Activated CD4-positive, alpha-beta T cell treated with anti-CD3 and anti-CD28 coated beads for 48 hours (primary cell): ENCODE results near the gene HDAC7.

Experiments
- DNase-seq: peaks from one replicate; pipeline ENCODE4 v3.0.0-alpha.2; 2020

Gene HDAC7

GRCh38 chr12:47757840-47758583 lies 61.7 kb downstream of the HDAC7 start:
- DNase-seq, result no peak

- DNase-seq, result no peak
These were observed 62.3 kb downstream of the HDAC7 start for GRCh38 chr12:47757364-47757839.

- peak; percentile 52 for DNase-seq
These were observed 63.8 kb downstream of the HDAC7 start for GRCh38 chr12:47755655-47756562.

- no peak for DNase-seq
These were observed 64.8 kb downstream of the HDAC7 start for GRCh38 chr12:47754881-47755280.

- no peak for DNase-seq
These were observed 65.6 kb downstream of the HDAC7 start for GRCh38 chr12:47754126-47754525.

- DNase-seq, result no peak
These were observed 66.4 kb downstream of the HDAC7 start for GRCh38 chr12:47753021-47754001.

- no peak for DNase-seq
These were observed 67.2 kb downstream of the HDAC7 start for GRCh38 chr12:47752552-47752951.

GRCh38 chr12:47752121-47752520 lies 67.6 kb downstream of the HDAC7 start:
- DNase-seq, result no peak

GRCh38 chr12:47751561-47751960 lies 68.1 kb downstream of the HDAC7 start:
- DNase-seq, result no peak

- DNase-seq, result no peak
These were observed 68.7 kb downstream of the HDAC7 start for GRCh38 chr12:47750916-47751470.

GRCh38 chr12:47750229-47750798 lies 69.4 kb downstream of the HDAC7 start:
- DNase-seq, result no peak

GRCh38 chr12:47748899-47749298 lies 70.8 kb downstream of the HDAC7 start:
- DNase-seq, result no peak

- no peak for DNase-seq
These were observed 71.2 kb downstream of the HDAC7 start for GRCh38 chr12:47748507-47748828.

GRCh38 chr12:47747596-47748506 lies 71.9 kb downstream of the HDAC7 start:
- DNase-seq, result no peak

GRCh38 chr12:47747126-47747525 lies 72.6 kb downstream of the HDAC7 start:
- DNase-seq, result no peak

- DNase-seq, result no peak
These were observed 73.2 kb downstream of the HDAC7 start for GRCh38 chr12:47746523-47746922.

GRCh38 chr12:47746073-47746472 lies 73.6 kb downstream of the HDAC7 start:
- no peak for DNase-seq

- no peak for DNase-seq
These were observed 74.1 kb downstream of the HDAC7 start for GRCh38 chr12:47745485-47746041.

- DNase-seq, result no peak
These were observed 74.8 kb downstream of the HDAC7 start for GRCh38 chr12:47744778-47745436.

- DNase-seq, result peak; percentile 63
These were observed 75.6 kb downstream of the HDAC7 start for GRCh38 chr12:47744005-47744651.
